ENCODE measurements around the gene INPP5A.

Gene INPP5A

GRCh38 chr10:132728741-132729140 lies 191.2 kb downstream of the INPP5A start:
- no peaks in the 10 kb centered on the region for H3K79me2 ChIP-seq (ENCODE audit: insufficient read depth, low read length)
- TF ChIP-seq CTCF (conservative IDR thresholded peaks at IDR 0.05; ENCODE audit: low read length) (no peak), EZH2phosphoT487 (IDR thresholded peaks at IDR 0.05; ENCODE audit: borderline replicate concordance) (no peak)
- no peaks in the 10 kb centered on the region for H3K9me3 ChIP-seq (ENCODE audit: insufficient read depth, low read depth, low read length)
- no peaks in the 10 kb centered on the region for H3K4me1 ChIP-seq (ENCODE audit: insufficient read depth, low read length, poor library complexity, severe bottlenecking)
- no peaks in the 10 kb centered on the region for H3K9me2 ChIP-seq (replicated peaks; ENCODE audit: low read depth, low read length)
- H3F3A ChIP-seq (ENCODE audit: low read depth) = no peaks in the 10 kb centered on the region
- H3K4me3 ChIP-seq (ENCODE audit: low read length, poor library complexity, severe bottlenecking) = no peak overlapping the region
- no peaks in the 10 kb centered on the region for H3K27me3 ChIP-seq (ENCODE audit: insufficient read depth, low read length, poor library complexity, severe bottlenecking)
- no peaks in the 10 kb centered on the region; the same call in 1 of the 2 replicates for H3K36me3 ChIP-seq (ENCODE audit: insufficient read depth, low read length)
- no peak overlapping the region for H2AFZ ChIP-seq (ENCODE audit: low read length)
- no peaks in the 10 kb centered on the region for H4K20me1 ChIP-seq (ENCODE audit: insufficient read depth, low read length, poor library complexity, severe bottlenecking)
- H3K4me2 ChIP-seq (ENCODE audit: low read depth, low read length, poor library complexity, severe bottlenecking) = no peak overlapping the region
- H3K9ac ChIP-seq (ENCODE audit: low read depth, low read length, poor library complexity, severe bottlenecking) = no peak overlapping the region

- Histone ChIP-seq H3K9ac (ENCODE audit: low read depth, low read length, poor library complexity, severe bottlenecking) (no peak overlapping the region), H3K4me1 (ENCODE audit: insufficient read depth, low read length, poor library complexity, severe bottlenecking) (no peaks in the 10 kb centered on the region), H3K4me3 (ENCODE audit: low read length, poor library complexity, severe bottlenecking) (no peak overlapping the region), H3K9me2 (replicated peaks; ENCODE audit: low read depth, low read length) (no peaks in the 10 kb centered on the region), H4K20me1 (ENCODE audit: insufficient read depth, low read length, poor library complexity, severe bottlenecking) (no peaks in the 10 kb centered on the region), H3K9me3 (ENCODE audit: insufficient read depth, low read depth, low read length) (no peaks in the 10 kb centered on the region), H3K79me2 (ENCODE audit: insufficient read depth, low read length) (no peaks in the 10 kb centered on the region), H2AFZ (ENCODE audit: low read length) (no peak overlapping the region), H3K36me3 (ENCODE audit: insufficient read depth, low read length) (peaks cover 5% of the 10 kb centered on the region; the same call in 1 of the 2 replicates), H3F3A (ENCODE audit: low read depth) (no peaks in the 10 kb centered on the region), H3K27me3 (ENCODE audit: insufficient read depth, low read length, poor library complexity, severe bottlenecking) (no peaks in the 10 kb centered on the region), H3K4me2 (ENCODE audit: low read depth, low read length, poor library complexity, severe bottlenecking) (no peak overlapping the region)
- no peak for TF ChIP-seq EZH2phosphoT487 (IDR thresholded peaks at IDR 0.05; ENCODE audit: borderline replicate concordance)
- TF ChIP-seq CTCF (conservative IDR thresholded peaks at IDR 0.05; ENCODE audit: low read length) = no peak
These were observed 192.4 kb downstream of the INPP5A start for GRCh38 chr10:132729810-132730572.

GRCh38 chr10:132730573-132730953 lies 193.0 kb downstream of the INPP5A start:
- H3K4me1 ChIP-seq (ENCODE audit: insufficient read depth, low read length, poor library complexity, severe bottlenecking) = no peaks in the 10 kb centered on the region
- no peaks in the 10 kb centered on the region for H3K9me3 ChIP-seq (ENCODE audit: insufficient read depth, low read depth, low read length)
- no peak for TF ChIP-seq CTCF (conservative IDR thresholded peaks at IDR 0.05; ENCODE audit: low read length)
- no peak for TF ChIP-seq EZH2phosphoT487 (IDR thresholded peaks at IDR 0.05; ENCODE audit: borderline replicate concordance)
- H3K36me3 ChIP-seq (ENCODE audit: insufficient read depth, low read length) = peaks cover 5% of the 10 kb centered on the region; the same call in 1 of the 2 replicates
- H3K79me2 ChIP-seq (ENCODE audit: insufficient read depth, low read length) = no peaks in the 10 kb centered on the region
- H3K9me2 ChIP-seq (replicated peaks; ENCODE audit: low read depth, low read length) = no peaks in the 10 kb centered on the region
- no peak overlapping the region for H2AFZ ChIP-seq (ENCODE audit: low read length)
- no peak overlapping the region for H3K4me2 ChIP-seq (ENCODE audit: low read depth, low read length, poor library complexity, severe bottlenecking)
- no peaks in the 10 kb centered on the region for H3F3A ChIP-seq (ENCODE audit: low read depth)
- H3K9ac ChIP-seq (ENCODE audit: low read depth, low read length, poor library complexity, severe bottlenecking) = no peak overlapping the region
- no peaks in the 10 kb centered on the region for H3K27me3 ChIP-seq (ENCODE audit: insufficient read depth, low read length, poor library complexity, severe bottlenecking)
- H4K20me1 ChIP-seq (ENCODE audit: insufficient read depth, low read length, poor library complexity, severe bottlenecking) = no peaks in the 10 kb centered on the region
- no peak overlapping the region for H3K4me3 ChIP-seq (ENCODE audit: low read length, poor library complexity, severe bottlenecking)

Measured in Loucy (cell line).